Osteoblast (primary cell): ENCODE results near the gene FCRL6. TPM values are rescaled to one million over a fixed set of nuclear protein-coding genes. Genes with fewer than 3 reads are reported as not detected.

Experiments used
- DNase-seq: peaks from one replicate; pipeline ENCODE4 v3.0.0; 2011; ENCODE audit warnings: low spot score, mixed read lengths; ENCODE audit not compliant: insufficient read length; ENCODE audit errors: missing footprints
- H2AFZ ChIP-seq: 2 replicates; pipeline ENCODE4 v1.6.0; 2011; ENCODE audit warnings: mild to moderate bottlenecking, low read length
- H3K27ac ChIP-seq: 2 replicates; pipeline ENCODE4 v1.5.1; 2011; ENCODE audit warnings: mild to moderate bottlenecking, low read depth, low read length, moderate library complexity
- H3K27me3 ChIP-seq: 2 replicates; pipeline ENCODE4 v1.6.0; 2012; ENCODE audit warnings: mild to moderate bottlenecking, control low read depth, inconsistent platforms, low read length, moderate library complexity; ENCODE audit not compliant: insufficient read depth
- H3K36me3 ChIP-seq: 2 replicates; pipeline ENCODE4 v1.5.1; 2011; ENCODE audit warnings: mild to moderate bottlenecking, low read length, control low read depth, moderate library complexity; ENCODE audit not compliant: insufficient read depth
- H3K4me1 ChIP-seq: 2 replicates; pipeline ENCODE4 v1.5.1; 2011; ENCODE audit warnings: mild to moderate bottlenecking, low read length, control low read depth, moderate library complexity; ENCODE audit not compliant: insufficient read depth
- H3K4me2 ChIP-seq: 2 replicates; pipeline ENCODE4 v1.6.0; 2011; ENCODE audit warnings: mild to moderate bottlenecking, low read length; ENCODE audit not compliant: insufficient read depth
- H3K4me3 ChIP-seq: fragments of 200-600 bp; sonication (generic); 3 replicates; pipeline ENCODE4 v1.5.1; 2012; ENCODE audit warnings: mild to moderate bottlenecking, low read length, inconsistent platforms; ENCODE audit not compliant: insufficient read depth
- H3K79me2 ChIP-seq: 2 replicates; pipeline ENCODE4 v1.6.0; 2012; ENCODE audit warnings: mild to moderate bottlenecking, low read length, control low read depth, inconsistent platforms; ENCODE audit not compliant: insufficient read depth
- H3K9me3 ChIP-seq: 2 replicates; pipeline ENCODE4 v1.5.1; 2011; ENCODE audit warnings: low read depth, low read length, control low read depth
- H4K20me1 ChIP-seq: 2 replicates; pipeline ENCODE4 v1.6.0; 2012; ENCODE audit warnings: mild to moderate bottlenecking, low read length, control low read depth; ENCODE audit not compliant: insufficient read depth
- total RNA-seq: library from RNA; depleted of rRNA; stranded (reverse); fragments of >200 nt; gene quantifications from 2 replicates; pipeline ENCODE4 v1.2.3, GENCODE V29; 2012
- TF ChIP-seq, protein P1 (sequence below): IDR thresholded peaks from 2 replicates; pipeline ENCODE4 v1.5.1; 2011; ENCODE audit warnings: mild to moderate bottlenecking, low read depth, low read length, moderate library complexity; ENCODE audit errors: extremely low read depth

FCRL6 gene, protein sequence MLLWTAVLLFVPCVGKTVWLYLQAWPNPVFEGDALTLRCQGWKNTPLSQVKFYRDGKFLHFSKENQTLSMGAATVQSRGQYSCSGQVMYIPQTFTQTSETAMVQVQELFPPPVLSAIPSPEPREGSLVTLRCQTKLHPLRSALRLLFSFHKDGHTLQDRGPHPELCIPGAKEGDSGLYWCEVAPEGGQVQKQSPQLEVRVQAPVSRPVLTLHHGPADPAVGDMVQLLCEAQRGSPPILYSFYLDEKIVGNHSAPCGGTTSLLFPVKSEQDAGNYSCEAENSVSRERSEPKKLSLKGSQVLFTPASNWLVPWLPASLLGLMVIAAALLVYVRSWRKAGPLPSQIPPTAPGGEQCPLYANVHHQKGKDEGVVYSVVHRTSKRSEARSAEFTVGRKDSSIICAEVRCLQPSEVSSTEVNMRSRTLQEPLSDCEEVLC
- total RNA-seq = not detected in 2 replicates

DNA sequence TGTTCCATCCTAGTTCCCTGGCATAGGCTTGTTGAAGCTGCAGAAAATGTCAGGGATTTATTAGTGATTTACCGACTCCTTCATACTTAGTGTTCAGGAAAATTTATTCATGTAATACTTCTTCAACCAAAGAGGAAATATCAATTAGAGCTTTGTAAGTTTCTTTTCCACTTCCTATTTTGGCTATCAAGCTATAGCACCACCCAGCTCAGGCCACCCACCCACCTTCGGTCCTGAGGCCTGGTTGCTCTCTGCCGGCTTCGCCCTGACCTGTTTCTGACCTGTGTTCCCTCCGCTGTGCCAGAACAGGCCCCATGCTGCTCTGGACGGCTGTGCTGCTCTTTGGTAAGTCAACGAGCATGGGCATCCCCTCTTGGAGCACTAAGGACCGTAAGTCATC is at the start of gene FCRL6:
Gene FCRL6, plus strand, starts transcription at position 250 of the 400 bp plus-strand sequence. Its CDS starts 65 bp downstream, at position 315.
- Histone ChIP-seq H3K79me2 (no peaks in the 10 kb centered on the region), H3K36me3 (no peaks in the 10 kb centered on the region), H3K4me3 (no peak within 1 kb of the TSS), H2AFZ (no peak within 1 kb of the TSS), H3K27me3 (no peaks in the 10 kb centered on the region), H3K4me1 (peaks cover 5% of the 10 kb centered on the region), H3K9me3 (no peaks in the 10 kb centered on the region), H4K20me1 (no peaks in the 10 kb centered on the region), H3K27ac (no peak within 1 kb of the TSS), H3K4me2 (no peak within 1 kb of the TSS)
- TF ChIP-seq, protein P1, sequence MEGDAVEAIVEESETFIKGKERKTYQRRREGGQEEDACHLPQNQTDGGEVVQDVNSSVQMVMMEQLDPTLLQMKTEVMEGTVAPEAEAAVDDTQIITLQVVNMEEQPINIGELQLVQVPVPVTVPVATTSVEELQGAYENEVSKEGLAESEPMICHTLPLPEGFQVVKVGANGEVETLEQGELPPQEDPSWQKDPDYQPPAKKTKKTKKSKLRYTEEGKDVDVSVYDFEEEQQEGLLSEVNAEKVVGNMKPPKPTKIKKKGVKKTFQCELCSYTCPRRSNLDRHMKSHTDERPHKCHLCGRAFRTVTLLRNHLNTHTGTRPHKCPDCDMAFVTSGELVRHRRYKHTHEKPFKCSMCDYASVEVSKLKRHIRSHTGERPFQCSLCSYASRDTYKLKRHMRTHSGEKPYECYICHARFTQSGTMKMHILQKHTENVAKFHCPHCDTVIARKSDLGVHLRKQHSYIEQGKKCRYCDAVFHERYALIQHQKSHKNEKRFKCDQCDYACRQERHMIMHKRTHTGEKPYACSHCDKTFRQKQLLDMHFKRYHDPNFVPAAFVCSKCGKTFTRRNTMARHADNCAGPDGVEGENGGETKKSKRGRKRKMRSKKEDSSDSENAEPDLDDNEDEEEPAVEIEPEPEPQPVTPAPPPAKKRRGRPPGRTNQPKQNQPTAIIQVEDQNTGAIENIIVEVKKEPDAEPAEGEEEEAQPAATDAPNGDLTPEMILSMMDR = no peak
- DNase-seq = no peak

DNA sequence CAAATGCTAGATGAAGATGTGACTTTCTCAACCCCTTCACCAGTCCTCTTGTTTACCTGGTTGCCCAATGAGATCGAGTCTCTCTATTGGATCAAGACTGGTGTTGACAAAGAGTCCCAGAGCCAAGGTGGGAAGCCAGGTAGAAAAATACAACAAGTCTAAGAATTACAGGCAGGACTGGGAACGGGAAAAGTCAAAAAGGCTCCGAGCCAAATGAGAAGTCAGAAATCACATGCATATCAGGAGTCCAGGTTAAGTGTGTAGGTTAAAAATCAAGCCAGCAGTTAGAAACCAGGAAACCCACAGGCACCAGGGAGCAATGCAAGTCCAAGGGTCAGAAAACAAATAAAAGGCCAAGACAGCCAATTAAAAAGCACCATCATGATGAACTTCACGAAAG is 48.8 kb upstream of the FCRL6 start:
- no peak for DNase-seq
- H4K20me1 ChIP-seq = no peaks in the 10 kb centered on the region
- H3K36me3 ChIP-seq = no peaks in the 10 kb centered on the region
- no peaks in the 10 kb centered on the region for H3K9me3 ChIP-seq
- H3K79me2 ChIP-seq = no peaks in the 10 kb centered on the region
- no peak overlapping the region for H3K27ac ChIP-seq
- TF ChIP-seq, protein P1 = no peak
- no peak overlapping the region for H3K4me2 ChIP-seq
- H3K27me3 ChIP-seq = no peaks in the 10 kb centered on the region
- no peak overlapping the region for H3K4me3 ChIP-seq
- no peak overlapping the region for H2AFZ ChIP-seq
- H3K4me1 ChIP-seq = no peaks in the 10 kb centered on the region

DNA sequence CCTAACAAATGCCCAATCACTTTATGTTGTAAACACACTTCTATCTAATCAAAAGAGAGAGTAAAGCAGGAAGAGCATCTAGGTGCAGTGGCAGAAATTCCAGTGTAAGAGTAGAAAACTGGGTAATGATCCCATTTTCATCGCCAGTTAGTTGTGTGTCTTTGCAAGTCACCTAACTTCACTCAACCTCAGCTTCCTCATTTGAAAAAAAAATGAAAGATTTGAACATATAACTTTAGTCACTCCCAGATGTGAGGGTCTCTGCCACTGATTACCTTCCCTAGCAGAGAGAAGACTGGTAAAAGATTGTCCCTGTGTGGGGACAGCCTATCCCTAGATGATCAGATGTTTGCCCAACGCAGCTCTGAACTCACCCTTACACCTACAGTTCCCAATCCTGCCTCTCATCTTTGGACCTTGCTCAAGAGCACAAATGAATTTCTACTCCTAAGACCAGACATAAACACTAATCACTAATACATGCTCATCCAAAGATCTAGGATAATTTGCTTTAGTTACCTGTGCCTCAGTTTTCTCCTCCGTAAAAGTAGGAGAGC is 46.6 kb upstream of the FCRL6 start:
- no peak overlapping the region for H3K4me3 ChIP-seq
- TF ChIP-seq, protein P1 = no peak
- no peaks in the 10 kb centered on the region for H3K27me3 ChIP-seq
- no peak for DNase-seq
- no peaks in the 10 kb centered on the region for H3K79me2 ChIP-seq
- H3K4me1 ChIP-seq = no peaks in the 10 kb centered on the region
- no peaks in the 10 kb centered on the region for H3K36me3 ChIP-seq
- no peak overlapping the region for H2AFZ ChIP-seq
- no peaks in the 10 kb centered on the region for H4K20me1 ChIP-seq
- no peak overlapping the region for H3K27ac ChIP-seq
- no peak overlapping the region for H3K4me2 ChIP-seq
- no peaks in the 10 kb centered on the region for H3K9me3 ChIP-seq

DNA sequence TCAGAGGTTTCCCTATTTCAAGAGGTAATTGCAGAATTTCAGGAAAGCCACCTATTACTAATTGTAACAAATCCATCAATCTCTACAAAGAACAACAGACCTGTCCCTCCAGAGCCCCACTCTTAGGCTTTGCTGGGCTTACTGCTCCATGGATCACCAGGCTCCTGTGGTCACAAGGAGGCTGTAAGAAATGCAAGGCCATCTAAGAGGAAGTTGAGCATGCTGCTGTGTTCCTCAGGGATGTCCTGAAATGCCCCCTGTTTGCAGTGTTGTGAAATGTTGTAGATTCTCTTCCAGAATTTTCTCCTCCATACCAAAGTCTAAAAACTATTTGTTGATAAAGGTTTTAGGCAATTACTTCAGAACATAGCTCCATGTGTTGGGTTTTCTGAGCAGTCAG is 45.8 kb upstream of the FCRL6 start:
- H3K79me2 ChIP-seq = no peaks in the 10 kb centered on the region
- no peaks in the 10 kb centered on the region for H3K36me3 ChIP-seq
- no peak overlapping the region for H3K4me2 ChIP-seq
- H2AFZ ChIP-seq = no peak overlapping the region
- H4K20me1 ChIP-seq = no peaks in the 10 kb centered on the region
- no peak for DNase-seq
- no peak overlapping the region for H3K27ac ChIP-seq
- H3K4me3 ChIP-seq = no peak overlapping the region
- no peaks in the 10 kb centered on the region for H3K9me3 ChIP-seq
- TF ChIP-seq, protein P1 = no peak
- no peaks in the 10 kb centered on the region for H3K4me1 ChIP-seq
- no peaks in the 10 kb centered on the region for H3K27me3 ChIP-seq
